ENCODE results near the gene RAD51B. TPM values are rescaled to one million over a fixed set of nuclear protein-coding genes. Genes with fewer than 3 reads are reported as not detected.

The RAD51B gene
- total and polyA plus RNA-seq, 2 of the 13 experiments (the other 11 are each of a cell fraction or from before 2014, with no cell fraction given) = 7.0 to 9.5 TPM

DNA sequence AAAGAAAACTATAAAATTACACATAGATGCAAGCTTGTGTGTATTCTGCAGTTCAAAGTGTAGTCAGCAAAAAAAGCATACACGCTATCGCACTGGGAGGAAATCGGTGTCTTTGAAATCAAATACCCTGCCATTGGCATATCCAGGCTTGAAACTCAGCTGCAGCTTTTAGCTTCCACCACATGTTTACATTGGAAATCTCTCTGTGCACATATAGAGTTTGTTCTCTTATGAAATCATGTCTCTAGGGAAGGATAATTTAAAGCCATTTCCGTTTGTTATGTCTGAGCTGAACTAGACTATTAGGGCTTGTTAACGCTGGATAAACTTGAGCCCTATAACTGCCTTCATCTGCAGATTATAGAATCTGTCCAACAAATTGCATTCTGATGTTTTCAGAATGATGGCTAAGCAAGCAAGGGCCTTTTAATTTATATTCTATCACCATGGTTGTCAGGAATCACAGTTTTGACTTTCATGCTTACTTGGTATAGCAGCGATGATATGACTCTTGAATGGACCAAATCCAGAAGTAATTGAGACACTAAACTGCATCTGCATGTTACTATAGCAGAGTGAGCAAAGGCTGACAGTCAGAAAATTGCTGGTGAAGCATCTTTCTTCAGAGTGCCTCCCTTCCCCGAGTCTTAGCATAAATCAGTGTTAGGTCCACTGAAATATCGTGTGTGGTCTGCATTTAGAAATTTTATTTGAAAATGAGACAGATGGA, 530.5 kb downstream of the RAD51B start (continued):
- TF ChIP-seq, protein P1, sequence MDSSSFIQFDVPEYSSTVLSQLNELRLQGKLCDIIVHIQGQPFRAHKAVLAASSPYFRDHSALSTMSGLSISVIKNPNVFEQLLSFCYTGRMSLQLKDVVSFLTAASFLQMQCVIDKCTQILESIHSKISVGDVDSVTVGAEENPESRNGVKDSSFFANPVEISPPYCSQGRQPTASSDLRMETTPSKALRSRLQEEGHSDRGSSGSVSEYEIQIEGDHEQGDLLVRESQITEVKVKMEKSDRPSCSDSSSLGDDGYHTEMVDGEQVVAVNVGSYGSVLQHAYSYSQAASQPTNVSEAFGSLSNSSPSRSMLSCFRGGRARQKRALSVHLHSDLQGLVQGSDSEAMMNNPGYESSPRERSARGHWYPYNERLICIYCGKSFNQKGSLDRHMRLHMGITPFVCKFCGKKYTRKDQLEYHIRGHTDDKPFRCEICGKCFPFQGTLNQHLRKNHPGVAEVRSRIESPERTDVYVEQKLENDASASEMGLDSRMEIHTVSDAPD (CRISPR knock-in tag; IDR thresholded peaks at IDR 0.05) = no peak
- TF ChIP-seq ZNF547 (CRISPR knock-in tag; IDR thresholded peaks at IDR 0.05) (no peak), TP53 (CRISPR knock-in tag; conservative IDR thresholded peaks at IDR 0.05) (peak; percentile 73; the same call in 1 of the 2 replicates), ELF1 (CRISPR knock-in tag; IDR thresholded peaks at IDR 0.05) (peak; percentile 18; the same call in 1 of the 2 replicates), IRF2 (CRISPR knock-in tag; IDR thresholded peaks at IDR 0.05) (peak; percentile 84), TBL1XR1 (IDR thresholded peaks at IDR 0.05; ENCODE audit: borderline replicate concordance, low read length, partially characterized antibody) (peak; percentile 94), ZNF766 (CRISPR knock-in tag; IDR thresholded peaks at IDR 0.05; ENCODE audit: borderline replicate concordance) (peak; percentile 52; the same call in 1 of the 2 replicates), SOX13 (IDR thresholded peaks at IDR 0.05) (peak; percentile 73; the same call in 1 of the 2 replicates), SOX13 (CRISPR knock-in tag; conservative IDR thresholded peaks at IDR 0.05 in 1 of 2, IDR thresholded peaks at IDR 0.05 in 1 of 2) (peak in 1 of 2 experiments; percentile 93; a peak in 2 of 4 replicates), RFXANK (CRISPR knock-in tag; IDR thresholded peaks at IDR 0.05) (peak; percentile 56; the same call in 1 of the 2 replicates), SOX5 (CRISPR knock-in tag; IDR thresholded peaks at IDR 0.05; ENCODE audit: borderline replicate concordance) (peak; percentile 90), HOXA3 (CRISPR knock-in tag; IDR thresholded peaks at IDR 0.05) (peak; percentile 67; the same call in 1 of the 2 replicates), ZNF280D (CRISPR knock-in tag; IDR thresholded peaks at IDR 0.05) (0 out of 2 replicates have a peak, but pooled peaks have one; percentile 56), SKIL (CRISPR knock-in tag; IDR thresholded peaks at IDR 0.05; ENCODE audit: borderline replicate concordance) (peak; percentile 98), ATF7-NPFF (CRISPR knock-in tag; IDR thresholded peaks at IDR 0.05; ENCODE audit: low read depth) (peak; percentile 66; the same call in 1 of the 2 replicates), HHEX (CRISPR knock-in tag; IDR thresholded peaks at IDR 0.05) (0 out of 2 replicates have a peak, but pooled peaks have one; percentile 39), ZNF780A (CRISPR knock-in tag; IDR thresholded peaks at IDR 0.05) (no peak), NR2C2 (CRISPR knock-in tag; IDR thresholded peaks at IDR 0.05; ENCODE audit: borderline replicate concordance) (peak; percentile 53; the same call in 1 of the 2 replicates)
- TF ChIP-seq, protein P2, sequence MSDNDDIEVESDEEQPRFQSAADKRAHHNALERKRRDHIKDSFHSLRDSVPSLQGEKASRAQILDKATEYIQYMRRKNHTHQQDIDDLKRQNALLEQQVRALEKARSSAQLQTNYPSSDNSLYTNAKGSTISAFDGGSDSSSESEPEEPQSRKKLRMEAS (IDR thresholded peaks at IDR 0.05) = peak; percentile 42; the same call in 1 of the 2 replicates

All from HepG2 (cell line).